HepG2 (cell line): ENCODE data around the gene DNAJC5. TPM values are rescaled to one million over a fixed set of nuclear protein-coding genes. Genes with fewer than 3 reads are reported as not detected.

Experiments
- ATAC-seq: fragments of 200-7000 bp; cut with Tn5 transposase; 3 replicates; pipeline ENCODE4 v1.9.1; 2020; ENCODE audit warnings: mild to moderate bottlenecking, moderate library complexity
- BruUV-seq: library from RNA; stranded (reverse); fragments of 400-500 nt; replicated peaks from 2 replicates; lab custom pipeline; 2021; lab: Mats Ljungman, UMichigan
- CTCF ChIA-PET: fragments of 300-600 bp; formaldehyde crosslinking; extraction: SDS; loops from one replicate; lab custom pipeline; 2021; ENCODE audit warnings: low total read pairs, inconsistent platforms, low intra/inter-chr PET ratio; lab: Yijun Ruan, JAX
- POLR2A ChIA-PET: fragments of 350-600 bp; sonication (Branson Sonifier 250); formaldehyde crosslinking; loops from one replicate; lab custom pipeline; 2020; ENCODE audit warnings: antibody characterized with exemption, inconsistent platforms; lab: Yijun Ruan, JAX
- DNase-seq: peaks from one replicate; pipeline ENCODE4 v3.0.0-alpha.2; 2015; ENCODE audit warnings: low spot score
- FAIRE-seq: peaks from 3 replicates; lab custom pipeline; 2011; peaks lifted over from hg19 to GRCh38; lab: Jason Lieb, UNC
- H2AFZ ChIP-seq: one replicate; pipeline ENCODE4 v1.6.1; 2011; ENCODE audit warnings: low read length, inconsistent platforms
- H3K27ac ChIP-seq: fragments of 300-600 bp; 3 replicates; pipeline ENCODE4 v1.8.0; 2011; ENCODE audit warnings: mixed run types, mild to moderate bottlenecking, mixed read lengths, low read length, inconsistent platforms; ENCODE audit not compliant: insufficient read depth; ENCODE audit errors: extremely low read length
- H3K27me3 ChIP-seq, 2 experiments: fragments of 200-600 bp in 1 of 2; 2 replicates in 1 of 2; 3 replicates in 1 of 2; pipeline versions ENCODE4 v1.6.0 to v1.8.0; 2011; ENCODE audit warnings: low read length in 2 of 2, mild to moderate bottlenecking in 2 of 2, moderate library complexity in 2 of 2, inconsistent platforms in 1 of 2; ENCODE audit not compliant: insufficient read depth in 2 of 2, control insufficient read depth in 1 of 2
- H3K36me3 ChIP-seq, 2 experiments: fragments of 200-600 bp in 1 of 2; replicated peaks in 1 of 2; 2 replicates in 1 of 2; 3 replicates in 1 of 2; pipeline versions ENCODE4 v1.5.1 to v1.8.0; 2011; ENCODE audit warnings: low read length in 2 of 2, inconsistent platforms in 1 of 2; ENCODE audit not compliant: insufficient read depth in 2 of 2, control insufficient read depth in 1 of 2
- H3K4me1 ChIP-seq: 2 replicates; pipeline ENCODE4 v1.5.1; 2012; ENCODE audit warnings: low read length, inconsistent platforms; ENCODE audit not compliant: insufficient read depth
- H3K4me2 ChIP-seq: 2 replicates; pipeline ENCODE4 v1.6.0; 2011; ENCODE audit warnings: low read depth, low read length, inconsistent platforms
- H3K4me3 ChIP-seq, 3 experiments: fragments of 200-600 bp in 1 of 3; sonication (generic), shearing (Covaris generic) in 1 of 3; replicated peaks in 1 of 3; 2 replicates each; pipeline ENCODE4 v1.5.1; 2011 to 2016; ENCODE audit warnings: low read length in 3 of 3, inconsistent platforms in 2 of 3, low read depth in 2 of 3, mild to moderate bottlenecking in 2 of 3, control low read depth in 1 of 3, mixed read lengths in 1 of 3; ENCODE audit not compliant: insufficient read depth in 1 of 3
- H3K79me2 ChIP-seq: one replicate; pipeline ENCODE4 v1.6.1; 2011; ENCODE audit warnings: low read length, inconsistent platforms; ENCODE audit not compliant: insufficient read depth
- H3K9ac ChIP-seq: 2 replicates; pipeline ENCODE4 v1.6.0; 2011; ENCODE audit warnings: mild to moderate bottlenecking, low read depth, low read length, inconsistent platforms; ENCODE audit not compliant: insufficient read depth
- H3K9me3 ChIP-seq: 2 replicates; pipeline ENCODE4 v1.5.1; 2012; ENCODE audit warnings: mild to moderate bottlenecking, low read length
- H4K20me1 ChIP-seq: 2 replicates; pipeline ENCODE4 v1.6.0; 2011; ENCODE audit warnings: inconsistent platforms, mild to moderate bottlenecking, low read length, moderate library complexity; ENCODE audit not compliant: insufficient read depth
- AGO2 ChIP-seq: fragments of 200-400 bp; formaldehyde crosslinking; optimal IDR thresholded peaks from 2 replicates; pipeline ENCODE3; 2017; ENCODE audit warnings: mild to moderate bottlenecking, low read depth, low read length, moderate library complexity
- ETS1 ChIP-seq: sonication (generic); formaldehyde crosslinking; IDR thresholded peaks from 2 replicates; pipeline ENCODE4 v1.4.0; 2020; ENCODE audit warnings: missing genetic modification reagents
- FOXJ3 ChIP-seq: sonication (generic); formaldehyde crosslinking; IDR thresholded peaks from 2 replicates; pipeline ENCODE4 v1.4.0; 2020; ENCODE audit warnings: missing genetic modification reagents, mild to moderate bottlenecking, borderline replicate concordance
- FOXK1 ChIP-seq: sonication (generic); formaldehyde crosslinking; IDR thresholded peaks from 2 replicates; pipeline ENCODE4 v1.4.0; 2020; ENCODE audit warnings: low read depth, missing genetic modification reagents, borderline replicate concordance
- HMGA1 ChIP-seq: sonication (generic); formaldehyde crosslinking; conservative IDR thresholded peaks from 2 replicates; pipeline ENCODE4 v1.4.0; 2020; ENCODE audit warnings: missing genetic modification reagents
- IRF1 ChIP-seq: sonication (generic); formaldehyde crosslinking; IDR thresholded peaks from 2 replicates; pipeline ENCODE4 v1.4.0; 2020; ENCODE audit warnings: low read depth, mild to moderate bottlenecking, missing genetic modification reagents
- NAIF1 ChIP-seq: sonication (generic); formaldehyde crosslinking; IDR thresholded peaks from 2 replicates; pipeline ENCODE4 v1.5.0; 2020; ENCODE audit warnings: mild to moderate bottlenecking, missing genetic modification reagents, borderline replicate concordance
- RBFOX2 ChIP-seq: fragments of 200-400 bp; formaldehyde crosslinking; IDR thresholded peaks from 2 replicates; pipeline ENCODE4 v1.6.1; 2017; ENCODE audit warnings: low read depth, mild to moderate bottlenecking, low read length
- RBM22 ChIP-seq: fragments of 200-400 bp; formaldehyde crosslinking; optimal IDR thresholded peaks from 2 replicates; pipeline ENCODE3; 2017; ENCODE audit warnings: mild to moderate bottlenecking, low read length, moderate library complexity
- SNAPC5 ChIP-seq: sonication (generic); formaldehyde crosslinking; IDR thresholded peaks from 2 replicates; pipeline ENCODE4 v1.8.1; 2023; ENCODE audit warnings: mild to moderate bottlenecking, missing genetic modification reagents, borderline replicate concordance
- SRY ChIP-seq: sonication (generic); formaldehyde crosslinking; IDR thresholded peaks from 2 replicates; pipeline ENCODE4 v1.8.0; 2022; ENCODE audit warnings: mild to moderate bottlenecking, missing genetic modification reagents
- TFE3 ChIP-seq: IDR thresholded peaks from 2 replicates; pipeline ENCODE4 v1.6.1; 2016
- ZFP37 ChIP-seq: sonication (generic); formaldehyde crosslinking; IDR thresholded peaks from 2 replicates; pipeline ENCODE4 v1.4.0; 2020; ENCODE audit warnings: missing genetic modification reagents, borderline replicate concordance
- ZNF34 ChIP-seq: sonication (generic); formaldehyde crosslinking; IDR thresholded peaks from 2 replicates; pipeline ENCODE4 v1.4.0; 2020; ENCODE audit warnings: mild to moderate bottlenecking, missing genetic modification reagents, borderline replicate concordance
- ZNF569 ChIP-seq: sonication (generic); formaldehyde crosslinking; IDR thresholded peaks from 2 replicates; pipeline ENCODE4 v1.5.0; 2020; ENCODE audit warnings: mild to moderate bottlenecking, missing genetic modification reagents, moderate library complexity, borderline replicate concordance
- ZNF709 ChIP-seq: sonication (generic); formaldehyde crosslinking; IDR thresholded peaks from 2 replicates; pipeline ENCODE4 v1.5.0; 2020; ENCODE audit warnings: mild to moderate bottlenecking, missing genetic modification reagents
- WGBS: methylation state at CpG from one replicate; pipeline ENCODE4 v1.1.6; 2017; ENCODE audit warnings: low lambda C conversion rate; 5-methylcytosine and 5-hydroxymethylcytosine counted together
- in situ Hi-C: cut with HindIII; loops from 2 replicates; pipeline ENCODE4 v1.10.0; 2017; ENCODE audit warnings: low pct_unique_long_range_greater_than_20kb; ENCODE audit not compliant: extremely low pct_ligation_motif_present
- intact Hi-C: fragments of 100-400 bp; cut with micrococcal nuclease; formaldehyde crosslinking; loops from one replicate; pipeline ENCODE4 v1.10.0; 2022; ENCODE audit not compliant: unreplicated experiment
- polyA plus RNA-seq, 8 experiments: library from polyadenylated mRNA; depleted of rRNA in 3 of 8; stranded (reverse) in 7 of 8; unstranded in 1 of 8; fragments of >200 nt; fragmentation: Illumina TruSeq in 4 of 8; extraction: Trizol in 4 of 8; gene quantifications; 2 replicates each; pipeline versions ENCODE4 v1.2.1 to v1.2.3, GENCODE V29; 2011 to 2016; ENCODE audit warnings: low read depth in 4 of 8, missing spikeins in 1 of 8, mixed read lengths in 1 of 8; ENCODE audit not compliant: insufficient read depth in 1 of 8
- total RNA-seq, 5 experiments: library from RNA; depleted of rRNA; stranded (reverse); fragments of >200 nt; fragmentation: Illumina TruSeq; extraction: Trizol; gene quantifications; 2 replicates each; pipeline ENCODE4 v1.2.3, GENCODE V29; 2016; ENCODE audit warnings: low read depth in 1 of 5

The DNAJC5 gene
- total and polyA plus RNA-seq, 2 of the 13 experiments (the other 11 are each of a cell fraction or from before 2014, with no cell fraction given), result 42.8 to 64.5 TPM

GRCh38 chr20:63968928-63969760, 74.2 kb downstream of the DNAJC5 start (continued):
- TF ChIP-seq TFE3 (peak; percentile 76), ZNF709 (peak; percentile 80; the same call in 1 of the 2 replicates), NAIF1 (CRISPR knock-in tag) (no peak), HMGA1 (no peak)

- CTCF ChIA-PET, result no interaction called here
- Histone ChIP-seq H3K36me3 (peaks cover 13 to 20% of the 10 kb centered on the region in 2 experiments), H3K4me1 (peaks cover 48% of the 10 kb centered on the region), H3K4me2 (peak within 1 kb of the TSS; percentile 98), H3K4me3 (peak within 1 kb of the TSS; percentile 73 to 90 (median 89)), H3K27ac (peak within 1 kb of the TSS; percentile 84), H2AFZ (no peak within 1 kb of the TSS), H3K9ac (peak within 1 kb of the TSS; percentile 91), H3K79me2 (peaks cover 13% of the 10 kb centered on the region), H4K20me1 (no peaks in the 10 kb centered on the region), H3K27me3 (no peaks in the 10 kb centered on the region), H3K9me3 (no peaks in the 10 kb centered on the region)
- peak; percentile 8 for ATAC-seq
- WGBS, result 5% methylated on average over 15 of the region's 73 CpGs
- no peak for FAIRE-seq
- peak; percentile 66 for DNase-seq
- POLR2A ChIA-PET, result interaction anchor here (2.8 to 3.6 kb wide), 2 partner anchors 10 to 13 kb away, joined by 10 to 36 read pairs; partner anchors contain the start of genes PRPF6 and UCKL1
- in situ Hi-C loops (no loop called here), intact Hi-C loops (loop anchor here (1.0 to 10.0 kb wide), 3 partner anchors 13 to 1605 kb away; partner anchors contain the start of genes LAMA5 and PTK6)
- BruUV-seq, result no TSS peak
- peak; percentile 96 for TF ChIP-seq AGO2
- no peak for TF ChIP-seq RBM22
- TF ChIP-seq FOXK1 (CRISPR knock-in tag), result no peak
- peak; percentile 76; the same call in 1 of the 2 replicates for TF ChIP-seq SRY (CRISPR knock-in tag)
- 0 out of 2 replicates have a peak, but pooled peaks have one; percentile 34 for TF ChIP-seq IRF1
- TF ChIP-seq FOXJ3 (CRISPR knock-in tag), result no peak
- TF ChIP-seq ETS1, result peak; percentile 8; the same call in 1 of the 2 replicates
- TF ChIP-seq RBFOX2, result peak; percentile 38; the same call in 1 of the 2 replicates
- 0 out of 2 replicates have a peak, but pooled peaks have one; percentile 23 for TF ChIP-seq ZFP37 (CRISPR knock-in tag)
- 0 out of 2 replicates have a peak, but pooled peaks have one; percentile 49 for TF ChIP-seq ZNF34 (CRISPR knock-in tag)
- TF ChIP-seq ZNF569 (CRISPR knock-in tag), result no peak
- TF ChIP-seq SNAPC5 (CRISPR knock-in tag), result no peak
These were observed 75.2 kb downstream of the DNAJC5 start, which contains the start of gene ZNF512B for GRCh38 chr20:63969838-63970713. Gene ZNF512B, minus strand, starts transcription at chr20:63969930. Its CDS starts 1,980 bp downstream, at chr20:63967950.
